ENCODE data around the gene MARCHF5. TPM values are rescaled to one million over a fixed set of nuclear protein-coding genes. Genes with fewer than 3 reads are reported as not detected.
A peak's percentile ranks its signal among the peaks of the same experiment; 100 is the strongest.

MARCHF5 gene
- polyA plus RNA-seq (ENCODE audit: insufficient read length in 4 of 4) = 10 to 100 TPM; 62.7 to 81.7 (median 70.4) TPM

- DNase-seq (ENCODE audit: low read depth in 4 of 4, low spot score in 2 of 4) = peak; percentile 81 to 90 (median 86)
Observed at GRCh38 chr10:92290837-92291615, at the start of gene MARCHF5, which contains the start of gene CPEB3. Gene MARCHF5 (plus strand): TSS chr10:92291167. CDS start chr10:92291495, 328 bp downstream. Gene CPEB3 (minus strand): TSS chr10:92291078. CDS start chr10:92240350, 50,728 bp downstream.

GRCh38 chr10:92241501-92241900 is 49.5 kb upstream of the MARCHF5 start:
- DNase-seq (ENCODE audit: low read depth in 4 of 4, low spot score in 2 of 4) = no peak

DNA sequence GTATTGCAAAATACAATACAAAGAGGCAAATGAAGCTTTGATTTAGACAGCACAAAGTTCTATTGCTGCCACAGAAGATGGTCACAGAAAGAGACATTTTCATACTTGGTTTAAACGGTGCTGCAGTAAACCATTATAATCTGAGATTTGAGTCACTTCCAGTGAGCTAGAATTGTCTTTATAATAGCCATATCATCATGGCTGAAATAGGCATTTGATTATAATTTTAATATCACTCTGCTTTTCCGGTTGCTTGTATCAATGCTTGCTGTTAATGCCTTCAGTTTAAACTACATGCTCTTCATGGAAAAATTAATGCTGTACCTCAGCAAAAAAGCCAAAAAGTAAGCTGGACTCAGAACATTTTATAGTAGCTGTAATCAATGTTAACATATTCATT is 48.6 kb upstream of the MARCHF5 start:
- DNase-seq (ENCODE audit: low read depth in 4 of 4, low spot score in 2 of 4) = no peak

- DNase-seq (ENCODE audit: low read depth in 4 of 4, low spot score in 2 of 4) = peak in 3 of 4 donors; percentile 38 to 55 (median 45)
Observed at GRCh38 chr10:92242910-92243671, 47.9 kb upstream of the MARCHF5 start.

DNA sequence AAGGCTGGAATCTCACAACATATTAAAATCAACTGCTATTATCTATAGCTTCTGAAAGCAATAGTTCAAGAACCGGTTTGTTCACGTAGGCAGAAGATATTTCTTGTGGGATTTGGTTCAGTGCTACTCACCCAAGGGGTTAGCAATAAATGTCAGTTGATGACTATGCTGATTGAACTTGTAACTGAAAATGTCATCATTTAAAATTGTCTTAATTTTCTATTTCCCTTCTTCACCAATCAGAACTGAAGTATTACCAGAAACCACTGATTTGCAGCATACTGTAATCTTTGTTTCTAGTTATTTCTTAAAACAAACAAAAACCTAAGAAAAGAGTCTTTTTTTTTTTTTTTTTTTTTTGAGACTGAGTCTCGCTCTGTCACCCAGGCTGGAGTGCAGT is 46.2 kb upstream of the MARCHF5 start:
- no peak for DNase-seq (ENCODE audit: low read depth in 4 of 4, low spot score in 2 of 4)

- no peak for DNase-seq (ENCODE audit: low read depth in 4 of 4, low spot score in 2 of 4)
Observed at GRCh38 chr10:92248566-92248965, 42.4 kb upstream of the MARCHF5 start.

GRCh38 chr10:92263396-92263795 is 27.6 kb upstream of the MARCHF5 start:
- no peak for DNase-seq (ENCODE audit: low read depth in 4 of 4, low spot score in 2 of 4)

DNA sequence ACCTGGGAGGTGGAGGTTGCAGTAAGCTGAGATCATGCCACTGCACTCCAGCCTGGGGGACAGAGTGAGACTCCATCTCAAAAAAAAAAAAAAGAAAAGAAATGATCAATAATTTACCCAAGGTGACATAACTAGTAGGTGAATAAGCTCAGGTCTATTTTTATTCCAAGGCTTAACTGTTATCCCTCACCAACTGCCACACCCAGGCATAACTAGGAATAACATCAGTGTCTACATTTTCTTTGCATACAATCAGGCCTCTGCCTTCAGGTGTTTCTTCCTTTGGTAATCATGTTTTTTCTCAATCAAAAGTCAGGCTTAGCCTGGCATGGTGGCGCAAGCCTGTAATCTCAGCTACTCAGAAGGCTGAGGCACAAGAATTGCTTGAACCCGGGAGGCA is 26.7 kb upstream of the MARCHF5 start:
- no peak for DNase-seq (ENCODE audit: low read depth in 4 of 4, low spot score in 2 of 4)

GRCh38 chr10:92265687-92266258 is 25.2 kb upstream of the MARCHF5 start:
- no peak for DNase-seq (ENCODE audit: low read depth in 4 of 4, low spot score in 2 of 4)

GRCh38 chr10:92267343-92267742 is 23.6 kb upstream of the MARCHF5 start:
- no peak for DNase-seq (ENCODE audit: low read depth in 4 of 4, low spot score in 2 of 4)

- no peak for DNase-seq (ENCODE audit: low read depth in 4 of 4, low spot score in 2 of 4)
Observed at GRCh38 chr10:92268748-92269147, 22.2 kb upstream of the MARCHF5 start.

GRCh38 chr10:92274071-92274470 is 16.9 kb upstream of the MARCHF5 start:
- DNase-seq (ENCODE audit: low read depth in 4 of 4, low spot score in 2 of 4) = no peak

- no peak for DNase-seq (ENCODE audit: low read depth in 4 of 4, low spot score in 2 of 4)
Observed at GRCh38 chr10:92278996-92279696, 11.8 kb upstream of the MARCHF5 start.

GRCh38 chr10:92284112-92284704 is 6.8 kb upstream of the MARCHF5 start:
- DNase-seq (ENCODE audit: low read depth in 4 of 4, low spot score in 2 of 4) = no peak

DNA sequence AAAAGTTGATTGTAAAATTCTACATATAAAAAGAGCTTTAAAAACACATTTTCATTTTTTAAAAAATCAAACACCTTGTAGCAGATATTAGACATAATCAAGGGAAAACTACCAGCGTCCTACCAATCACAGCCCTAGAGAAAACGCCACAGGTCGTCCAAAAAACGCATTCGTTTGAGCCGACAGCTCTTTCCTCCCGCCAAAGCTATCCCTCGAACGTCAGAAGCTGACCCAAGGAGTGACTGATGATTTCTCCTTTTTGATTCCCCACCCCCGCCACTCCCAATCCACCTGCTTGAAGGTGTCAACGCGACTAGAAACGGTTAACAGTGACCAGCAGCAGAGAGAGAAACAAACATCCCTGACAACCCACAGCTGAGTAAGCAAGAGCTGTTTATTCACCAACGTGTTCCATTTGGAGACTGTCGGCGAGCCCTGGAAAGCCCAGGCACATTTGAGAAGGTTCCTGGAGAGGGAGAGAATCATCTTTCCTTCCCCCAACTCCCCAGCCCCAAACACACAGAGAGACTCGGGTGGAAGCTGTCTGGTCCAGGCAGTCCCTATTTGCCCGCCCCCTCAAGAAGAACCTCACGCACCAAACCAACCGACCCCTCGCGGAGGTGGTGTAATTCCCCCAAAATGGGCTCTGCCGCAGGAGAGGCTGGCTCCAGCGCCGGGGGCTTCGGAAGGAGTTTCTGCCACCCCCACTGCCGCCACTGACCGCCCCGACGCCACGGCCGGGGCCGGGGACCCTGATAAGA is 711 bp upstream of the MARCHF5 start:
- DNase-seq (ENCODE audit: low read depth in 4 of 4, low spot score in 2 of 4) = peak; percentile 30 to 65 (median 32)

DNA sequence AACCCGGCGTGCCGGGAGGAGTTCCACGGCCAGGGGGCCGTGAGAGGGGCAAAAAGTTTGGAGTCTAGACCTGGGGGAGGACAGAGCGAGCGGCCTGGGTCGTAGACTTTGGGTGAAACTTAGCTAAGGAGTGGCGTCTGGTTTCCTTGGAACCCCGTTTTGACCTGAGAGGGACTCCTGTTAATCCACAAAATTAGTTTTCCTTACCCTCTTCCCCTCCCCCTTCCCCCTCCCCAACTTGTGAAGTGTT is 574 bp downstream of the MARCHF5 start:
- DNase-seq (ENCODE audit: low read depth in 4 of 4, low spot score in 2 of 4) = peak in 1 of 4 donors; percentile 48

DNA sequence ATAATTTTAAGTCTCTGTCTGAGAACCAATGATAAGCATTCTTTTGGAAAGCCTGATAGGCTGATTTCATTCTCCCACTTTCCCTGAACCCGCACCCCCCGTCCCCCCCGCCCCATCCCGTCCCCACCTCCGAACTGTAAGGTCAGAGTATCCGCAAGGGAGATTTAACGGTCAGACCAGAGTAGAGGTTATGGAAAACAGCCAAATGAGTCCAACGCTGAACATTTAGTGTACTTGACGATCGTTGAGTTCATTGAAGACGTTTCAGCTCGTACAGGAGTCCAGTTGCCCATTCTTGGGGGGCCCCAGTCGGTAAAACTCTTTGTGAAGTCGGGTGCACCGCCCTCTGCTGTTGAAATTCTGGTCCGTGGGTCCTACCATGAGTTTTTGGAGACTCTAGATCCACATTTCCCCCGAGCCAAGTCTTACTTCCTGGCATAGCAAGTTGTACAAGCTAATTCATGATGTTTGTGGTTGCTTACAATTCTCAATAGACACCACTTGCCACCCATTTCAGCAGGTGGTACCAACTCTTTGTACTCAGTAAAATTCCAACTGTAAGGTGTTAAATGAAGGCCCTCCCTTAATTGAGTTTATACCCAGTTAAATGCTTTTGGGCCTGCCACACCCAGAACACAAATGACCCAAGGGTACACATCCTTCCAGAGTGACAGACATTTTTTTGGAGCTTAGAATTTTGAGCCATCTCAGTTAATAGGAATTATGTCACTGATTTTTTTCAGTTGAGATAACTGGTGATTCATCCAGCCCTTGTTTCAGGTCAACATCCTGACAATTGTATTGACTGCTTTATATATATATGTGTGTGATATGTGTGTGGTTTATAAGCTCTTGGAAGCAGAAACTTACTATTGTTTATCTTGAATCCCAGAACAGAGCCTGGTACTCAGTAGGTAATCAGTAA is 1.2 kb downstream of the MARCHF5 start:
- DNase-seq (ENCODE audit: low read depth in 4 of 4, low spot score in 2 of 4) = peak; percentile 22 to 45 (median 38)

- no peak for DNase-seq (ENCODE audit: low read depth in 4 of 4, low spot score in 2 of 4)
Observed at GRCh38 chr10:92298487-92298886, 7.5 kb downstream of the MARCHF5 start.

- DNase-seq (ENCODE audit: low read depth in 4 of 4, low spot score in 2 of 4) = no peak
Observed at GRCh38 chr10:92303096-92303495, 12.1 kb downstream of the MARCHF5 start.

Data from left renal cortex interstitium (tissue), 4 donors.